H1 (cell line): ENCODE measurements around the gene NCK1. TPM values are rescaled to one million over a fixed set of nuclear protein-coding genes. Genes with fewer than 3 reads are reported as not detected.

Experiments used
- CTCF ChIA-PET: fragments of 300-600 bp; sonication (Branson Sonifier 250); formaldehyde crosslinking; loops from one replicate; lab custom pipeline; 2021; ENCODE audit not compliant: partially characterized antibody; lab: Charles Lee
- POLR2A ChIA-PET: fragments of 300-600 bp; sonication (Branson Sonifier 250); formaldehyde crosslinking; loops from one replicate; lab custom pipeline; 2021; ENCODE audit warnings: inconsistent platforms; ENCODE audit not compliant: partially characterized antibody; lab: Charles Lee
- DNase-seq, 2 experiments: peaks; one replicate each; pipeline versions ENCODE4 v3.0.0 to v3.0.0-alpha.2; 2010 to 2022; ENCODE audit warnings: low spot score in 2 of 2, low read depth in 1 of 2, mixed read lengths in 1 of 2
- FAIRE-seq: peaks from 2 replicates; lab custom pipeline; 2011; peaks lifted over from hg19 to GRCh38; lab: Jason Lieb, UNC
- H2AFZ ChIP-seq: 2 replicates; pipeline ENCODE4 v1.8.1; 2012; ENCODE audit warnings: low read length, inconsistent platforms
- H2AK5ac ChIP-seq: 2 replicates; pipeline ENCODE4 v1.6.1; 2013; ENCODE audit warnings: low read depth, low read length
- H2BK120ac ChIP-seq: replicated peaks from 2 replicates; pipeline ENCODE3; 2013; ENCODE audit warnings: low read depth, low read length, inconsistent platforms
- H2BK12ac ChIP-seq: 2 replicates; pipeline ENCODE4 v1.6.1; 2013; ENCODE audit warnings: low read depth, low read length
- H2BK15ac ChIP-seq: 2 replicates; pipeline ENCODE4 v1.6.1; 2013; ENCODE audit warnings: low read length
- H2BK20ac ChIP-seq: 2 replicates; pipeline ENCODE4 v1.6.1; 2013; ENCODE audit warnings: low read length
- H2BK5ac ChIP-seq: 2 replicates; pipeline ENCODE4 v1.6.1; 2013; ENCODE audit warnings: low read depth, low read length
- H3K14ac ChIP-seq: 2 replicates; pipeline ENCODE4 v1.6.1; 2013; ENCODE audit warnings: inconsistent platforms; ENCODE audit not compliant: insufficient read length
- H3K18ac ChIP-seq: 2 replicates; pipeline ENCODE4 v1.6.1; 2013; ENCODE audit warnings: low read length; ENCODE audit errors: extremely low read depth
- H3K23ac ChIP-seq: 2 replicates; pipeline ENCODE4 v1.6.1; 2013; ENCODE audit warnings: inconsistent platforms; ENCODE audit not compliant: insufficient read length
- H3K23me2 ChIP-seq: 2 replicates; pipeline ENCODE4 v1.6.1; 2013; ENCODE audit warnings: low read depth, low read length
- H3K27ac ChIP-seq: 2 replicates; pipeline ENCODE4 v1.6.1; 2011; ENCODE audit warnings: low read depth, low read length, inconsistent platforms
- H3K27me3 ChIP-seq, 4 experiments: replicated peaks in 1 of 4; 1 replicate in 1 of 4; 2 replicates in 3 of 4; pipeline versions ENCODE4 v1.6.1 to v1.8.1; 2011 to 2013; ENCODE audit warnings: low read length in 3 of 4, mild to moderate bottlenecking in 3 of 4, inconsistent platforms in 2 of 4, mixed read lengths in 2 of 4, moderate library complexity in 1 of 4; ENCODE audit not compliant: control insufficient read depth in 3 of 4, insufficient read depth in 3 of 4; ENCODE audit errors: extremely low read depth in 1 of 4
- H3K36me3 ChIP-seq, 4 experiments: 2 replicates each; pipeline versions ENCODE4 v1.6.1 to v1.8.1; 2011 to 2013; ENCODE audit warnings: mild to moderate bottlenecking in 4 of 4, low read length in 3 of 4, moderate library complexity in 2 of 4, control low read depth in 1 of 4, inconsistent platforms in 1 of 4; ENCODE audit not compliant: insufficient read depth in 4 of 4, control insufficient read depth in 2 of 4
- H3K4ac ChIP-seq: replicated peaks from 2 replicates; pipeline ENCODE3; 2013; ENCODE audit warnings: low read length, low read depth, mixed read lengths, inconsistent platforms; ENCODE audit not compliant: insufficient read length
- H3K4me1 ChIP-seq, 4 experiments: replicated peaks in 1 of 4; 1 replicate in 1 of 4; 2 replicates in 3 of 4; pipeline versions ENCODE4 v1.6.1 to v1.8.1; 2011 to 2013; ENCODE audit warnings: low read length in 3 of 4, inconsistent platforms in 2 of 4, mixed read lengths in 1 of 4; ENCODE audit not compliant: insufficient read depth in 4 of 4, control insufficient read depth in 3 of 4
- H3K4me2 ChIP-seq, 2 experiments: 2 replicates each; pipeline versions ENCODE4 v1.6.1 to v1.8.1; 2011 to 2013; ENCODE audit warnings: low read depth in 2 of 2, low read length in 2 of 2, control low read depth in 1 of 2, inconsistent platforms in 1 of 2, mild to moderate bottlenecking in 1 of 2; ENCODE audit not compliant: insufficient read depth in 1 of 2
- H3K4me3 ChIP-seq, 4 experiments: fragments of 200-600, 300-600 bp in 1 of 4; sonication (generic), shearing (Covaris generic), sonication (Bioruptor Twin) in 1 of 4; 2 replicates each; pipeline versions ENCODE4 v1.5.1 to v1.8.1; 2011 to 2016; ENCODE audit warnings: low read length in 4 of 4, low read depth in 3 of 4, control low read depth in 2 of 4, inconsistent platforms in 2 of 4, mild to moderate bottlenecking in 2 of 4, mixed read lengths in 1 of 4, moderate library complexity in 1 of 4; ENCODE audit not compliant: insufficient read depth in 2 of 4; ENCODE audit errors: extremely low read depth in 1 of 4
- H3K56ac ChIP-seq: replicated peaks from 2 replicates; pipeline ENCODE3; 2013; ENCODE audit warnings: low read depth, mild to moderate bottlenecking, mixed read lengths, low read length, inconsistent platforms; ENCODE audit not compliant: insufficient read length
- H3K79me1 ChIP-seq: 2 replicates; pipeline ENCODE4 v1.6.1; 2013; ENCODE audit warnings: low read depth, low read length, control low read depth
- H3K79me2 ChIP-seq, 2 experiments: 2 replicates each; pipeline versions ENCODE4 v1.6.1 to v1.8.1; 2012 to 2013; ENCODE audit warnings: low read length in 2 of 2, mild to moderate bottlenecking in 2 of 2, inconsistent platforms in 1 of 2; ENCODE audit not compliant: insufficient read depth in 2 of 2, control insufficient read depth in 1 of 2
- H3K9ac ChIP-seq, 4 experiments: replicated peaks in 1 of 4; 1 replicate in 1 of 4; 2 replicates in 3 of 4; pipeline versions ENCODE4 v1.6.1 to v1.8.1; 2011 to 2013; ENCODE audit warnings: low read depth in 3 of 4, low read length in 3 of 4, control low read depth in 2 of 4, mild to moderate bottlenecking in 2 of 4, moderate library complexity in 2 of 4, inconsistent platforms in 1 of 4; ENCODE audit errors: extremely low read depth in 1 of 4
- H3K9me3 ChIP-seq, 2 experiments: 2 replicates each; pipeline versions ENCODE4 v1.6.1 to v1.8.1; 2012 to 2013; ENCODE audit warnings: mild to moderate bottlenecking in 2 of 2, moderate library complexity in 2 of 2, control low read depth in 1 of 2, inconsistent platforms in 1 of 2, low read depth in 1 of 2, low read length in 1 of 2, mixed read lengths in 1 of 2; ENCODE audit not compliant: insufficient read depth in 2 of 2
- H4K20me1 ChIP-seq, 2 experiments: replicated peaks in 1 of 2; 2 replicates each; pipeline versions ENCODE3 to v1.8.1; 2011 to 2013; ENCODE audit warnings: inconsistent platforms in 2 of 2, low read length in 2 of 2, mild to moderate bottlenecking in 1 of 2; ENCODE audit not compliant: insufficient read depth in 2 of 2, control insufficient read depth in 1 of 2
- H4K5ac ChIP-seq: 2 replicates; pipeline ENCODE4 v1.6.1; 2013; ENCODE audit warnings: low read length, low read depth, mixed read lengths, inconsistent platforms; ENCODE audit not compliant: insufficient read length
- H4K8ac ChIP-seq: 2 replicates; pipeline ENCODE4 v1.8.0; 2013; ENCODE audit warnings: mild to moderate bottlenecking, moderate library complexity, low read length, inconsistent platforms; ENCODE audit not compliant: insufficient read depth; ENCODE audit errors: extremely low read depth
- H4K91ac ChIP-seq: replicated peaks from 2 replicates; pipeline ENCODE3; 2013; ENCODE audit warnings: low read length, mixed read lengths, inconsistent platforms; ENCODE audit not compliant: insufficient read length
- BCL11A ChIP-seq, 2 experiments: IDR thresholded peaks; one replicate each; pipeline ENCODE4 v1.6.1; 2011; ENCODE audit warnings: low read depth in 2 of 2, low read length in 2 of 2, mild to moderate bottlenecking in 2 of 2
- BRCA1 ChIP-seq: IDR thresholded peaks from 2 replicates; pipeline ENCODE4 v1.6.1; 2012; ENCODE audit warnings: low read depth, low read length, improper control_type of control experiment
- HDAC6 ChIP-seq: IDR thresholded peaks from one replicate; pipeline ENCODE4 v1.7.1; 2012; ENCODE audit warnings: low read depth, mild to moderate bottlenecking, inconsistent platforms, low read length, moderate library complexity
- KDM4A ChIP-seq: IDR thresholded peaks from one replicate; pipeline ENCODE4 v1.7.1; 2012; ENCODE audit warnings: low read depth, mild to moderate bottlenecking, moderate library complexity, low read length, inconsistent platforms; ENCODE audit not compliant: severe bottlenecking
- NRF1 ChIP-seq: IDR thresholded peaks from 2 replicates; pipeline ENCODE4 v1.6.1; 2011; ENCODE audit warnings: mild to moderate bottlenecking, low read depth, low read length, improper control_type of control experiment
- SIX5 ChIP-seq: IDR thresholded peaks from 2 replicates; pipeline ENCODE4 v1.6.1; 2011; ENCODE audit warnings: mild to moderate bottlenecking, low read depth, low read length
- SP1 ChIP-seq: IDR thresholded peaks from 2 replicates; pipeline ENCODE4 v1.6.1; 2011; ENCODE audit warnings: low read depth, low read length
- TCF12 ChIP-seq: IDR thresholded peaks from 2 replicates; pipeline ENCODE4 v1.6.1; 2011; ENCODE audit warnings: low read depth, mild to moderate bottlenecking, low read length
- WGBS, 2 experiments: shearing (Covaris generic) in 1 of 2; methylation state at CpG; one replicate each; pipeline versions ENCODE4 v1.1.6 to v1.1.7; 2013 to 2015; ENCODE audit warnings: low lambda C conversion rate in 2 of 2, mixed read lengths in 2 of 2, inconsistent platforms in 1 of 2, low coverage in 1 of 2, missing lambda C conversion rate in 1 of 2; ENCODE audit not compliant: insufficient replicate concordance in 2 of 2, insufficient coverage in 1 of 2, insufficient read length in 1 of 2; ENCODE audit errors: extremely low coverage in 1 of 2, missing lambda C conversion rate in 1 of 2; 5-methylcytosine and 5-hydroxymethylcytosine counted together
- polyA plus RNA-seq, 7 experiments: library from polyadenylated mRNA; depleted of rRNA in 3 of 7; stranded (reverse) in 5 of 7; unstranded in 2 of 7; fragments of >200 nt in 5 of 7; fragments of 200-250 nt in 2 of 7; gene quantifications; 1 replicate in 5 of 7; 2 replicates in 1 of 7; 4 replicates in 1 of 7; pipeline versions ENCODE4 v1.2.1 to v1.2.3, GENCODE V29; 2011 to 2013; ENCODE audit warnings: missing spikeins in 2 of 7, mixed read lengths in 2 of 7
- total RNA-seq: library from RNA; stranded (reverse); fragmentation: NEBNext Ultra II Directional; extraction: Animal tissue kit (Norgen Biotek cat#: 25700); gene quantifications from 2 replicates; pipeline ENCODE4 v1.2.1, GENCODE V29; 2021
- TF ChIP-seq, protein P1 (sequence below): IDR thresholded peaks from 2 replicates; pipeline ENCODE4 v1.6.1; 2011; ENCODE audit warnings: low read length, improper control_type of control experiment
- TF ChIP-seq, protein P2 (sequence below): IDR thresholded peaks from 2 replicates; pipeline ENCODE4 v1.6.1; 2012; ENCODE audit warnings: inconsistent platforms

Gene NCK1
- total and polyA plus RNA-seq, 2 of the 8 experiments (the other 6 are each of a cell fraction or from before 2014, with no cell fraction given) = 10.0 to 28.5 TPM

DNA sequence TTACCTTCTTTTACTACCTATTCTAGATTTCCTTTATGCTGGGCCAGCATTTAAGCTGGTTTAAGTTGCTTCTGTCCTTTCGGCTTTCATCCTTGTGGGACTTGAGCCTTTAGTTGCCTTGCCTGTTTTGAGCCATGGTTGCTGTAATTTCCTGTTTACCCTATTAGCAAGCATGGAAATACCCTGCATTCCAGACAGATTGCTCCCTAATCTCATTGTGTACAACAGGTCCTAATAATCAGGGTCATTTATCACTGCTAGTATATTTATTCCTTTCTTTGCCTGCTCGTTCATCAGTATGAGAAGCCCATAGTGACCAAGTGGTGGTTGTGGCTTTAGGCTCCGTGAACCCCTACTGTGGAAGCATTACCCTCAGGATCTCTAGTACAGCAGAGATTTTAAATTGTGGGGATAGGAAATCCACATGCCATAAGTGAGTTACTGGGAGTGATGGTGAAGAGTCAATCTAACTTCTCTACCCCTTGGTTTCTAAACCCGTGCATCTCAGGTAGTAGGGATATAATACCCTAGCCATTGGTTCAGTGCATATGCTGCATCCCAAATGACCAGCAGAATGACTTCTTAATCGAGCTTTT is 31.9 kb downstream of the NCK1 start:
- no peak overlapping the region for H3K9ac ChIP-seq
- WGBS, 2 experiments = 69% methylated on average over 5 of the region's 5 CpGs; no CpG with 5 or more reads in 1 of the 2 experiments
- peaks cover 0 to 9% (median 4%) of the 10 kb centered on the region in 4 experiments; a peak in 4 of 7 replicates for H3K4me1 ChIP-seq
- H3K18ac ChIP-seq = no peak overlapping the region
- H3K4me3 ChIP-seq = no peak overlapping the region
- peaks cover 0 to 3% (median 0%) of the 10 kb centered on the region in 4 experiments; a peak in 2 of 8 replicates for H3K36me3 ChIP-seq
- H2BK120ac ChIP-seq = no peak overlapping the region
- H3K9me3 ChIP-seq = peaks cover 0 to 3% of the 10 kb centered on the region in 2 experiments; a peak in 1 of 4 replicates
- no peak overlapping the region for H3K27ac ChIP-seq
- ChIA-PET CTCF (interaction anchor here (0.9 kb wide), 1 partner anchor 33 kb away, joined by 3 read pairs; no protein-coding TSS in a partner anchor), POLR2A (no interaction called here)
- no peak overlapping the region for H3K4me2 ChIP-seq
- H3K56ac ChIP-seq = no peak overlapping the region
- no peak overlapping the region for H2AK5ac ChIP-seq
- no peak overlapping the region for H3K4ac ChIP-seq
- no peak for FAIRE-seq
- no peak overlapping the region for H2AFZ ChIP-seq
- H4K20me1 ChIP-seq = peaks cover 1 to 5% of the 10 kb centered on the region in 2 experiments
- no peaks in the 10 kb centered on the region for H3K79me1 ChIP-seq
- TF ChIP-seq HDAC6 = no peak
- no peak for TF ChIP-seq BCL11A (IDR thresholded peaks at IDR 0.05; ENCODE audit: low read depth in 2 of 2, low read length in 2 of 2)
- TF ChIP-seq, protein P1, sequence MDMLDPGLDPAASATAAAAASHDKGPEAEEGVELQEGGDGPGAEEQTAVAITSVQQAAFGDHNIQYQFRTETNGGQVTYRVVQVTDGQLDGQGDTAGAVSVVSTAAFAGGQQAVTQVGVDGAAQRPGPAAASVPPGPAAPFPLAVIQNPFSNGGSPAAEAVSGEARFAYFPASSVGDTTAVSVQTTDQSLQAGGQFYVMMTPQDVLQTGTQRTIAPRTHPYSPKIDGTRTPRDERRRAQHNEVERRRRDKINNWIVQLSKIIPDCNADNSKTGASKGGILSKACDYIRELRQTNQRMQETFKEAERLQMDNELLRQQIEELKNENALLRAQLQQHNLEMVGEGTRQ = no peak
- no peak for TF ChIP-seq NRF1
- no peak for TF ChIP-seq SIX5
- no peak for TF ChIP-seq BRCA1
- no peak for TF ChIP-seq SP1
- no peak for TF ChIP-seq TCF12
- TF ChIP-seq KDM4A = no peak
- TF ChIP-seq, protein P2, sequence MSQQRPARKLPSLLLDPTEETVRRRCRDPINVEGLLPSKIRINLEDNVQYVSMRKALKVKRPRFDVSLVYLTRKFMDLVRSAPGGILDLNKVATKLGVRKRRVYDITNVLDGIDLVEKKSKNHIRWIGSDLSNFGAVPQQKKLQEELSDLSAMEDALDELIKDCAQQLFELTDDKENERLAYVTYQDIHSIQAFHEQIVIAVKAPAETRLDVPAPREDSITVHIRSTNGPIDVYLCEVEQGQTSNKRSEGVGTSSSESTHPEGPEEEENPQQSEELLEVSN = no peak
- no peak overlapping the region for H4K8ac ChIP-seq
- H3K27me3 ChIP-seq = no peaks in the 10 kb centered on the region
- no peak overlapping the region for H3K14ac ChIP-seq
- H2BK5ac ChIP-seq = no peak overlapping the region
- H2BK15ac ChIP-seq = no peak overlapping the region
- H4K5ac ChIP-seq = no peak overlapping the region
- no peaks in the 10 kb centered on the region for H3K23me2 ChIP-seq
- no peak overlapping the region for H3K23ac ChIP-seq
- no peak overlapping the region for H2BK20ac ChIP-seq
- H3K79me2 ChIP-seq = peaks cover 5 to 85% of the 10 kb centered on the region in 2 experiments; a peak in 3 of 4 replicates
- no peak for DNase-seq
- H4K91ac ChIP-seq = no peak overlapping the region
- H2BK12ac ChIP-seq = no peak overlapping the region
